Suprapubic skin (tissue), 4 donors: ENCODE measurements around the gene CAPS.

Experiments used
- EP300 ChIP-seq: sonication (generic); formaldehyde crosslinking; IDR thresholded peaks from one replicate; pipeline ENCODE4 v1.6.1; 2017; ENCODE audit warnings: antibody characterized with exemption
- POLR2A ChIP-seq, 2 donors: fragments of 450-650 bp; IDR thresholded peaks; one replicate each; pipeline ENCODE4 v1.6.1; 2017; ENCODE audit warnings: antibody characterized with exemption in 2 of 2, mild to moderate bottlenecking in 2 of 2, moderate library complexity in 2 of 2
- POLR2AphosphoS5 ChIP-seq, 3 donors: sonication (generic); formaldehyde crosslinking; IDR thresholded peaks; one replicate each; pipeline ENCODE4 v1.6.1; 2017; ENCODE audit warnings: antibody characterized with exemption in 3 of 3
- TF ChIP-seq, protein P1 (sequence below), 2 donors: fragments of 200-600 bp in 1 of 2; fragments of 450-650 bp in 1 of 2; sonication (generic) in 1 of 2; IDR thresholded peaks; one replicate each; pipeline ENCODE4 v1.5.1; 2016 to 2019; ENCODE audit warnings: antibody characterized with exemption in 2 of 2, mild to moderate bottlenecking in 1 of 2, moderate library complexity in 1 of 2

DNA sequence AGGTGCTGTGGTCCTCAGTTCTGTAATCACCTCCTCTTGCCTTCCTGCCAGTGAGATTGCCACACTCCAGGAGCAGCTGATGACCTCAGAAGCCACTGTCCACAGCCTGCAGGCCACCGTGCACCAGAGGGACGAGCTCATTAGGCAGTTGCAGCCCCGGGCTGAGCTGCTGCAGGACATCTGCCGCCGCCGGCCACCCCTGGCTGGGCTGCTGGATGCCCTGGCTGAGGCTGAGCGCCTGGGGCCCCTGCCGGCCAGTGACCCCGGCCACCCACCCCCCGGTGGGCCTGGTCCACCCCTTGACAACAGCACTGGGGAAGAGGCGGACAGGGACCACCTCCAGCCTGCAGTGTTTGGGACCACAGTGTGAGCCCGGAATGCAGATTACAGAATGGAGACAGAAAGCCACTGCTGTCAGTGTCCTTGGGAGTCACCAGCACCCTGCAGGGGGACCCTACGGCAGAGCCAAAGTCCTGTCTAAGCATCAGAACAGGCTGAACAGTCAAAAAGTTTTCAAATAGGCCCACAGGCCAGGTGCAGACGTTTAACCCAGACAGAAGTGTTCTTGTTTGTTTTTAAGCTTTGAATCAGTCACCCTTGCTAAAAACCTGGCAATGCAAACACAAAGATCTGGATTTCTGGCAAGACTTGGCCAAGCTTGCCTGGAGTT, 5.1 kb upstream of the CAPS start:
- TF ChIP-seq, protein P1, sequence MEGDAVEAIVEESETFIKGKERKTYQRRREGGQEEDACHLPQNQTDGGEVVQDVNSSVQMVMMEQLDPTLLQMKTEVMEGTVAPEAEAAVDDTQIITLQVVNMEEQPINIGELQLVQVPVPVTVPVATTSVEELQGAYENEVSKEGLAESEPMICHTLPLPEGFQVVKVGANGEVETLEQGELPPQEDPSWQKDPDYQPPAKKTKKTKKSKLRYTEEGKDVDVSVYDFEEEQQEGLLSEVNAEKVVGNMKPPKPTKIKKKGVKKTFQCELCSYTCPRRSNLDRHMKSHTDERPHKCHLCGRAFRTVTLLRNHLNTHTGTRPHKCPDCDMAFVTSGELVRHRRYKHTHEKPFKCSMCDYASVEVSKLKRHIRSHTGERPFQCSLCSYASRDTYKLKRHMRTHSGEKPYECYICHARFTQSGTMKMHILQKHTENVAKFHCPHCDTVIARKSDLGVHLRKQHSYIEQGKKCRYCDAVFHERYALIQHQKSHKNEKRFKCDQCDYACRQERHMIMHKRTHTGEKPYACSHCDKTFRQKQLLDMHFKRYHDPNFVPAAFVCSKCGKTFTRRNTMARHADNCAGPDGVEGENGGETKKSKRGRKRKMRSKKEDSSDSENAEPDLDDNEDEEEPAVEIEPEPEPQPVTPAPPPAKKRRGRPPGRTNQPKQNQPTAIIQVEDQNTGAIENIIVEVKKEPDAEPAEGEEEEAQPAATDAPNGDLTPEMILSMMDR (IDR thresholded peaks at IDR 0.05) = no peak
- TF ChIP-seq POLR2A (IDR thresholded peaks at IDR 0.05) = no peak
- TF ChIP-seq POLR2AphosphoS5 (IDR thresholded peaks at IDR 0.05) = no peak
- no peak for TF ChIP-seq EP300
